IPS-NIHi11 (cell line): Measurements from ENCODE around the gene VIPR2.
"Not testable (repeated sequence)": the region's sequence is repeated elsewhere in the genome, so short reads cannot be mapped to it uniquely, and the experiment has no call there.

Experiments used
- DNase-seq: peaks from one replicate; pipeline ENCODE4 v3.0.0; 2012; ENCODE audit warnings: mixed read lengths, low spot score

The VIPR2 gene

DNA sequence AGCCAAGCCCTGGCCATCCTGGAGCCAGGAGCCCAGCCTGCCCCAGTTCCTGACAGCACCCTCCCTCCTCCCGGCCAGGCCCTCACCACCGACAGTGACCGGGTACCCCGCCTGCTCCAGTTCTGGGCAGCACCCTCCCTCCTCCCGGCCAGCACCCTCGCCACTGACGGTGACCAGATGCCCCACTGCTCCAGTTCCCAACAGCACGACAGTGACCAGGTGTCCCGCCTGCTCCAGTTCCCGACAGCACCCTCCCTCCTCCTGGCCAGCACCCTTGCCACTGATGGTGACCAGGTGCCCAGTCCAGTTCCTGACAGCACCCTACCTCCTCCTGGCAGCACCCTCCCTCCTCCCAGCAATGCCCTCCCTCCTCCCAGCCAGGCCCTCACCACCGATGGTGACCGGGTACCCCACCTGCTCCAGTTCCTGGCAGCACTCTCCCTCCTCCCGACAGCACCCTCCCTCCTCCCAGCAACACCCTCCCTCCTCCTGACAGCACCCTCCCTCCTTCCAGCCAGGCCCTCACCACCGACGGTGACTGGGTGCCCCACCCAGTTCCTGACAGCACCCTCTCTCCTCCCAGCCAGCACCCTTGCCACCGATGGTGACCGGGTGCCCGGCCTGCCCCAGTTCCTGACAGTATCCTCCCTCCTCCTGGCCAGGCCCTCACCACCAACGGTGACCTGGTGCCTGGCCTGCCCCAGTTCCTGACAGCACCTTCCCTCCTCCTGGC is 40.3 kb downstream of the VIPR2 start:
- DNase-seq = no peak

DNA sequence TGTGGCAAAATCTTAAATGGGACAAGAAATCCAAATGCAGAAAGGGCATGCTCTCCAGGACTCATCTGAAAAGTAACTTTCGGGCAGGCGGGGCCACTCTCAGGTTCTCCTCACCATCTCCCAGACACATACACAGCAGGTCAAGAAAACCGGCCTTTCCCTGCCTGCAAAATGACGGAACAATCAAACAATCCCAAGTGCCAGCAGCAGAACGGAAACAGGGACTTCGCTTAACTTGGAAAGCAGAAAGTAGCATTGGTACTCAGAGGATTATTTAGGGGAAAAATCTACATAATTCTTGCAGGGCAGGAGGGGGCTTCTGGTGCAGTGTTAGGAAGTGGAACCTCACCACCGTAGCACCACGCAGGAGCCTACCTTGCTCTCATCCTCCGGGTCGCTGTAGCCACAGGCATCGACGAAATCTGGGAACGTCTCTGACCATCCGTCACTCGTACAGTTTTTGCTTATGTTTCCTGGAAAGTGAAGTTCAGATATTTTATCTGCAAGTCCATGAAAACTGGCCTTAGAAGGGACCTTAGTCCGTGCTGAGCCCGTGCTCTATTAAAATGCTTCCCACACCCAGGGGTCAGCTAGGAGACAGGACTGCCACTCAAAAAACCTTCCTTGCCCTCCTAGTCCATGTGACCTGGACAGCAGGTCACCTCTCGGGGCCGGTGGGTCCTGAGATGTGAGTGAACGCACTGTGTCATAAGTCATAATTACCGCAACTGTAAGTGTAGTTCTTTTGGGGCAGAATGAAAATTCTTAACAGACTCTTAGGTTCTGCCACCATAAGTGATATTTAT is 41.1 kb downstream of the VIPR2 start:
- no peak for DNase-seq

DNA sequence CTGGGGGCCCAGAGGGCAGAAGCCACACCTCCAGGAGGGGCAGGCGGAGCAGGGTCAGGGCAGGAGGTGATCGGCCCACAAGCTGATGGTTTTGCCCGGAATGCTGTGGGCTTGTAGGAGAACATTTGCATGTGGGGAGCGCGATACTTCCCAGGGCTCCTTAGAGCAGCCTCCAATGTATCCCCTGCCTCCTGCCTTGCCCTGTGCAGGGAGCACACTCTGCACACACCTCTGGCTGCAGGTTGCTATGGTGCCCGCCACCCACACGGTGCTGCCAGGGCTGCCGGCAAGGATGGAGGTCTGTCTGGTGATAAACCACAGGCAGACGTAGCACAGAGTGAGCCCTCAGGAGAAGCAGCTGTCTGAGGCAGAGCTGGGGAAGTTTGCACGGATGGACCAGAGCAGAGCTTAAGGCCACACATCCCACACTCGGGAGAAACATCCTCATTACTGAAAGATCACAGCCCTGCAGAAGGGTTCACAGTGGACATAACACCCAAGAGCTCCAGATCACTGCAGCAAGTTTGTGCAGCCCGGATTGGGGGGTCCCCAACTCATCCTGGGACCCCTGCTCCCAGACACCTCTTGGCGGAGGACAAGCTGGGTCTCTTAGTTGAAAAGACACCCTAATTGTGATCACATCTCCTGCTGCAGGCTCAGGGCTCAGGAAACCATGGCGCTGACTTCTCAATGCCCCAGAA is 41.8 kb downstream of the VIPR2 start:
- DNase-seq = no peak

DNA sequence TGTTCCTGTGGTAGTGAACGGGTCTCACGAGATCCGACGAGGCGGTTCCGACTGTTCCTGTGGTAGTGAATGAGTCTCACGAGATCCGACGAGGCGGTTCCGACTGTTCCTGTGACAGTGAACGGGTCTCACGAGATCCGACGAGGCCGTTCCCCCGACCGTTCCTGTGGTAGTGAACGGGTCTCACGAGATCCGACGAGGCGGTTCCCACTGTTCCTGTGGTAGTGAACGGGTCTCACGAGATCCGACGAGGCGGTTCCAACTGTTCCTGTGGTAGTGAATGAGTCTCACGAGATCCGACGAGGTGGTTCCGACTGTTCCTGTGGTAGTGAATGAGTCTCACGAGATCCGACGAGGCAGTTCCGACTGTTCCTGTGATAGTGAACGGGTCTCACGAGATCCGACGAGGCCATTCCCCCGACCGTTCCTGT is 43.0 kb downstream of the VIPR2 start:
- DNase-seq = not testable (repeated sequence)

DNA sequence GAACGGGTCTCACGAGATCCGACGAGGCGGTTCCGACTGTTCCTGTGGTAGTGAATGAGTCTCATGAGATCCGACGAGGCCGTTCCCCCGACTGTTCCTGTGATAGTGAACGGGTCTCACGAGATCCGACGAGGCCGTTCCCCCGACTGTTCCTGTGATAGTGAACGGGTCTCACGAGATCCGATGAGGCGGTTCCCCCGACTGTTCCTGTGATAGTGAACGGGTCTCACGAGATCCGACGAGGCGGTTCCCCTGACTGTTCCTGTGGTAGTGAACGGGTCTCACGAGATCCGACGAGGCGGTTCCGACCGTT is 43.6 kb downstream of the VIPR2 start:
- not testable (repeated sequence) for DNase-seq

DNA sequence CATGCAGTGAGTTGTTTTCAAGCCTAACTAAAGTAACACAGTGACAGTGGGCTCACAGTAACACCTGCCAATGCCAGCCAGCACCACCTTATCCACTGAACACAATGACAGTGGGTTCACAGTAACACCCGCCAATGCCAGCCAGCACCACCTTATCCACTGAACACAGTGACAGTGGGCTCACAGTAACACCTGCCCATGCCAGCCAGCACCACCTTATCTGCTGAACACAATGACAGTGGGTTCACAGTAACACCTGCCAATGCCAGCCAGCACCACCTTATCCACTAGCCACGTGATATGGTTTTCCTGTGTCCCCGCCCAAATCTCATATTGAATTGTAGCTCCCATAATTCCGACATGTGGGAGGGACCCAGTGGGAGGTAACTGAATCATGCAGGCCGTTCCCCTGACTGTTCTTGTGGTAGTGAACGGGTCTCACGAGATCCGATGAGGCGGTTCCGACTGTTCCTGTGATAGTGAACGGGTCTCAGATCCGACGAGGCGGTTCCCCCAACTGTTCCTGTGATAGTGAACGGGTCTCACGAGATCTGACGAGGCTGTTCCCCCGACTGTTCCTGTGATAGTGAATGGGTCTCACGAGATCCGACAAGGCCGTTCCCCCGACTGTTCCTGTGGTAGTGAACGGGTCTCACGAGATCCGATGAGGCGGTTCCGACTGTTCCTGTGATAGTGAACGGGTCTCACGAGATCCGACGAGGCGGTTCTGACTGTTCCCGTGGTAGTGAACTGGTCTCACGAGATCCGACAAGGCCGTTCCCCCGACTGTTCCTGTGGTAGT is 44.2 kb downstream of the VIPR2 start:
- DNase-seq = not testable (repeated sequence)

DNA sequence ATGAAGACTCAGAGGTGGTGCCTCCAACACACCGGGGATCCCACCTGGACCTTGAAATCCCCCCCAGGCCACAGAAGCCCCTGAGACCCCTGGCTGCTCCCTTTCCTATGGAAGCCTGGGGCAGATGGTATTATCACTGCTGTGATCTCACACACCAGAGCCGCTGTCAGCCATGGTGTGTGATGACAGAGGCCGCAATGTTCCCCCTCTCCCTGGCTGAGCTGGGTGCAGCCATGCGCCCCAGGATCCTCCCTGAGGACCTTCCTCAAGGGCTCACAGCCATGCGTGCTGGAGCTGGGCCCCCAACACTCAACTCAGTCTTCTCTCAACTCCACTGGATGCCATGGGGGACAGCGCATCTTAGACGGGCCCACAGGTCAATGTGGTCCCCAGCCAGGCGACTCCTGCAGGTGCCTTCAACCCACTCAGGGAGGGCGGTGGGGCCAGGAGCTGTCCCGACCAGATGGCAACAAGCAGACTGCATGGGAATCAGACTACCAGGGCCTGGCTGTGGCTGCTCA is 44.9 kb downstream of the VIPR2 start:
- no peak for DNase-seq

DNA sequence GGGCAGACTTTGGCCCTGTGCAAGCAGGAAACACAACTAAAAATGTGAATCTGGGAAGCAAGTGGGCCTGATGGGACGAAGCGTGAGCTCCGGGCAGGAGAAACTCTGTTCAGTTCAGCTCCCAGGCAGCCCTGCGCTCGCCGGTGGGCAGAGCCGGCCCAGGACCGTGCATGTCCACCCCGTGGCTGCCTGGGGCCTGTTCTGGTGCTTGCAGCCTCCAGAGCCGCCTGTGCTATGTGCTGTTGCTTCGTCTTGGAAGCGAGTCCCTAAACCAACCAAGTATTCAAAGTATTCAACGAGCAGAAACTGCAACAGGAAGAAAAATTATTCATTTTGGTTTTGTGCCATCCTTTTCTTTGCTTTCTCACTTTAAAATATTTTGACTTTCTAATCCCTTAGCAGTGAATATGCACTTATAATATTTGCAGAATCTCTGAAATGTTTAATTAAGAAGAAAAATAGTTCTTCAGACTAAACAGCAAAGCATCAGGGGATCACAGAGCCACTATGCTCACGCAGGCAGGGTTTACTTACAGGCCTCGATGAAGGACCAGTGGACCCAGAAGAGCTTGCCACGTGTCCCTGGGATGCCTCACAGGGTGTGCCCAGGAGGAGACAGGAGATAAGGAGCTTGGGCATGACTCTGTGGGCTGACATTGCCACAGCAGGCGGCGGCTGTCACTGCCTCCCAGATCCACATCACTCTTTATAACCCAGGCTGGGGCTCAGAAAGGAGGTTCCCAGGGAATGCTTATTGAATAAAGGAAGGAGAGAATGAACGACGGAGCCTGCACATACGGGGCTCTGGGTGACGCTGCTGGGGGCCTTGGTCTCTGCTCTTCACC is 45.6 kb downstream of the VIPR2 start:
- DNase-seq = no peak

DNA sequence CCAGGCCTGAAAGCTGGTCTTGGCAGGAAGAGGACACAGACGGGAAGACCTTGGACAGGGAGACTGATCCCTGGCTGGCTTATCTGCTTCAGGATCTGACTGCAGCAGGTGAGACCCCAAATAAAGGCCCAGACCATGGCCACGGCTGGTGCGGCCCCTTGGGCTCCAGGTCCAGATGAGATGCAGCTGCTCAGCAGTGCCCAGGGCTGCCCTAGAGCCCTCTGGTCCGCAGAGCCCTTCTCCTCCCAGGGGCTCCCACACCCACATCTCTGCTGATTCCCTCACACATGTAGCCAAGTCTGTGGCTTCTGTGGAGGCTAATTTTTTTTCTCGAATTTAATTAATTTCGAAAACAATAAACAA is 46.3 kb downstream of the VIPR2 start:
- DNase-seq = no peak

DNA sequence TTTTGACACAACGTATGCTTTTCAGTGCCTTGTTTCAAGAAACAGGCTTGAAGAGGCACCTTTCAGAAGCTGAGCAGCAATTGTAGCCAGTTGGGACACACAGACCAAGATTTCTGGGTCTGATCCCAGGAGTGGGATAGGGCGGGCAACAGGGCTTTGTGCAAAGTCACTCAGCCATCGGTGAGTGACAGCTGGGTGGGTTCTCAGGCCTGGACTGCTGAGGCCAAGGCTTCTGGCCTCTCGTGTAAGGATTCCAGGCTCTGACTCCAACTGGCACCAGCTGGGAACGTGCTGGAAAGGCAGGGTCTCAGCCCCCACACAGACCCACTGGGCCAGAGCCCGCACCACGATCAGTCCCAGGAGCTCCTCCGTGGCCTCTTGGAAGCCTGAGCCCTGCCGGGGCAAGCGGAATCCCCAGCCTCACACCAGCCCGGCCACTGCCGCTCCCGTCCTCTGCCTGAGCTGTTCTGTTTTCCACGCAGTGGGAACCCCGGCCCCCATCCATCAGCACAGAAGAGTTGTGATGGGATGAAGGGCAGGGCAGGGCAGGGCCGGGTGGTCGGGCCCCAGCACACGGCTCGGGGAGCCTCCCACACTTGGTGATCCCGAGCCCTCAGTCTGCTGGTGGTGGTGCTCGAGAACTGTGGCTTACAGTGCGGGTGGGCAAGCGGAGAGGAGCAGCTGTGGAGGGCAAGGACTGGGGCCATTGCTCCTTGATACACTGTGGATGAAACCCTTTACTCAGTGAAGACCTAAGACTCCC is 46.8 kb downstream of the VIPR2 start:
- no peak for DNase-seq

DNA sequence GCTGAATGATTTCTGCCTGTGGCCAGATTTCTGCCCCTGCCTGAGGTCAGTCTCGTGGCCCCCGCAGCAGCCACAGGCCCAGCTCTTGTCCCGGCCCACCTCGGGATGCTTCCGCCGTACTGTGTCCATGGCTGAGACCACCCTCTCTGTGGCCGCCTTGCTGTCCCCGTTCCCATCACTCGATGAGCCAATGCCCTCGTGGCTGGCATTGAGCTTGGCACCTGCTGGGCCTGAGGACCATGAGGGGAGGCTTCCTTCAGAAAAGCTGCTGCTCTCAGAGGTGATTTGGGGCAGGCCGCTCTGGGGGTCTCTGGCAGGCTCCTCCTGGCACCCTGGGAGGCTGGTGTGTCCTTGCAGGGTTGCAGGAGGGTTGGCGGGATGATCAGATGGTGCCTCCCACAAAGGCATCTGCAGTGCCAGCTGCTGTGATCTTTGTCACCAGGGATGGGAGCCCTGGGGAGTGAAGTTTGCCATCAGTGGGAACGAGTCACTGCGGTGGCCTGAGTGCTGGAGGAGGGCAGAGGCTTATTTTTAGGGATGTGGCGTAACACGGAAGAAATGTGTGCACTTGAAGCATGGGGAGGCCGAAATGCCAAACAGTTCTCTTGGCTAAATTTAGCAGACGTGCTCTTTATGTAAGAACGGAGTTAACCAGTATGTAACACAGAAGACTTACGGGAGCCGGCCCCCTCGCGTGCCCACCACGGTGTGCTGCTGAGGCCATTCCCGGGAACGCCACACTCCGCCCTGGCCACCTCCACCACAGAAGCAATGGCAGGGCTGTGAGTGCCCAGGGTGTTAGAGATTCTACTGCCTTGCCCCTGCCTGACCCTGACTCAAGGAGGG is 47.7 kb downstream of the VIPR2 start:
- no peak for DNase-seq

DNA sequence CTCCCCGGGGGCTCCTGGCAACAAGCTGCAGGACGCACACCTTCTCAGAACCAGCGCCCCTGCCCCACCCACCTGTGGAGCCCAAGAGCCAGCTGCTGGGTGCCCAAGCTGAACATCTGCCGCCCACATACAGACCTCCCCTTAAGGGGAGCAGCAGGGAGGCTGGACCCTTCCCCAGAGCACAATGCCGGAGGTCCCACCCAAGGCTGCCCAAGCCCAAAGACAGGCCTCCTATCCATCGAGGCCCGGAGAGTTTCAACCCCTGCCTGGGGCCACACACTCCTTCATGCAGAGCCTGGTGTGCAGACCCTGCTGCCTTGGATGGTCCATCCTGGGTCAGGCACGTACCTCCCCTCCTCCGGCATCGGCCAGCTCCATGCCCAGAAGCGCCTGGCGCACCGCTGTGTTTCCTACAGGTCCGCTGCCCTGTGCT is 48.7 kb downstream of the VIPR2 start:
- DNase-seq = no peak

DNA sequence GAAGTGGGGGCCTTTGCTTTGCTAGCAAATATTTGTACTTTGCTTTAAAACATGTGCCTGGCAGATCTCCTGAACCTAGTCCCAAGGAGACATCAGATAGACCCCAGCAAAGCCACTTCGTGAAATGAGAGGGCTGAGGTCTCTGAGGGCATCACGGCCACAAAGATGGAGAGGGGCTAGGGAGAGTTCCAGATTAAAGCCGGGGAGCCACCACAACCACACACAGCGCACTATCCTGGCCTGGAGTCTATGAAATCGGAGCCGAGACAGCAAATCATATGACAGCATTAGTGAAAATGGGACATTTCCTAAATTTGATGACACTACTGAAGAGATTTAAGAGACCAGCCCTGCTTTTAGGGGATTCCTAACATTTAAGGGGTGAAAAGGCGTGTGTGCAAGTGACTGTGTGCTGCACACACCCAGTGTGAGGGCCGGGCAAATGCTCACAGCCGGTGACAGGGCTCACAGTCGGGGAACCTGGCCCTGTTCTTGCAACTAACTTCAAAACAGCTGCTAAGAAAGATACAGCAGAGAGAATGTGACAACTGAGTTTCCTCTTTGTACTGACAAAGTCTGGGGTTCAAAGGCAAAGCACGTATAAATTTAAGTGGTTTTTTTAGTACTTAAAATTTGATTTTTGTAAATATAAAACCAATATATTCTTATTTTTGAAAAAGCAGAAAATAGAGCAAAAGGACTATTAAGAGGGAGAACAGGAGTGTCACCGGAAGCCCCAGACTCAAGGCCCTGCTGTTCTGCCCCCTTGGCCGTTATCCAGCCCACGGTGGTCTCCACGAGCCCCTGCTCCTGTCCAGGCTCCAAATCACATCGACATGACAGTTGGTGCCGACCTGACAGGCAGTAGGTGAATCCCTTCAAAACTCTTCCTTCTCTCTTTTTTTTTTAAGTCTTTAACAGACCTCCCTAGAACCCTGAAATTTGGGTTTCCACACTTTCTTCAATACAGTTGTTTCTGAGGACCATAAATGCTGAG is 49.5 kb downstream of the VIPR2 start:
- DNase-seq = no peak

DNA sequence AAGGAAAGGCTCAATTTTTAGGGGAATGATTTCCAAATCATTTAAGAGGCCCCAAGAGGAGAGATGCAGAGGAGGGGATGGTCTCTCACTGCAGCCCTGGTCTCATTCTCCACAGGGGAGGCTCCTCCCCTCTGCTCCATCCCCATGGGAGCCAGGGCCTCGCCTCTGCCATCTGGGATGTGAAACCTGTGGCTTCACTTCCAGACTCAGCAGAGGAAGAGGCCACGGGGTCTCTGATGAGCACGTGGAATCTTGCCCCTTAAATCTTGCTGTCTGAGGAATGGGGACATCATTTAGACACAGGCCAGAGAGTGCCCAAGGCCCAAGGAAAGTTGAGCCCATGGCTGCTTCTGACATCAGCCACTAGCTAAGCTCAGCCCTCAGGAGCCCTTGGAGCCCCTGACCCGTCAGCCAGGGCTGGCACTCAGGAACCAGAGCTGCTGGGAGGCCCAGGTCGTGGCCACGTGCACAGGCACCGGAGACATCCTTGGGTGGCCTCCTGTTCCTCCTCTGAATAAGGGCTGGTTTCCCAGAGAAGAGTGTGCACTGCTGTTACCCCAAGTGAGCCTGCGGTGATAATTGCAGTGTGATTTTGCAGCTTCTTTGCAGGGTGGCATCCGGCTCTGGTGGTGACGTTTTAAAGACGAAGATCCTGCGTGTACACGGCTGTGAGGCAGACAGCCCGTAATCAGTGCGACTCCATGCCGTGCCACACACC is 50.5 kb downstream of the VIPR2 start:
- no peak for DNase-seq

DNA sequence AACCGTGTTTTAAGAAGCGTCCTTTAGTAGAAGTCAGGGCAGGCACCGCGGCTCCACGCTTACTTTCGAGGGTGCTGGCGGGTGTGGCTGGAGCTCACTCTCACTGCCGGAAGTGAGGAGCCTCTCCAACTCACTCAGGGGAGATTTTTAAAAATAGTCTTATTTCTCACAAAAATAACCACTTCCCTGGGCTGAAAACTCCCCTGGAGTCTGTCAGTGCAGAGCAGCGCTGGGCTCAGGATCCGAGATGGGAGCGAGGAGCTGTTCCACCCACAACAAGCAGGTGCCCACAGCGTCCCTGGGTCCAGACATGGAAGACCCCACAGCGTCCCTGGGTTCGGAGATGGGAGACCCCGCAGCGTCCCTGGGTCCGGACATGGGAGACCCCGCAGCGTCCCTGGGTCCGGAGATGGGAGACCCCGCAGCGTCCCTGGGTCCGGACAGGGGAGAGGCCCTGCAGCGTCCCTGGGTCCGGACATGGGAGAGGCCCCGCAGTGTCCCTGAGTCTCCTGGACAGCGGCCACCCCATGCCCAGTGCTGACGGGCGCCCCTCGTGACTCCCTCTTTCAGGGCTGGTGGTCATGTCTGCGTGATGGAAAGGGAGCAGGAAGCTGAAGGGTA is 51.2 kb downstream of the VIPR2 start:
- no peak for DNase-seq

DNA sequence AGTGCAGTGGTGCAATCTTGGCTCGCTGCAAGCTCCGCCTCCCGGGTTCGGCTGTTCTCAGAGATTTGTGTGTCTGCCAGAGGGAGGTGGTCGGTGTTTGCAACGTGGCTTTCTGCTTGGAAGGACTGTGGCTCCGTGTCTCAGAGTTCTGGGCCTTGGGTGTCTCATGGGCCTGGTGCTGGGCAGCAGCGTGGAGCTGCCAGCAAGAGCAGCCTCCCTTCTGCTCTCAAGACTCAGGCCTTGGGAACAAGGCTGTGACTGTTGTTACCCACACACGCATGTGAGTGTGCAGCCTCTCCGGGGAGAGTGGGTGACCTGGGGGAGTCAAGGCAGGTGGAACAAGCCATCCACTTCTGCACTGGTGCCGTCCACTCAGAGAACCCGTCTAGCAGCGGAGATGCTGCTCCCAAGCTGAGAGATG is 52.0 kb downstream of the VIPR2 start:
- DNase-seq = no peak
